HepG2 (cell line): ENCODE data around the gene TCF23. TPM values are rescaled to one million over a fixed set of nuclear protein-coding genes. Genes with fewer than 3 reads are reported as not detected.

Experiments
- ATAC-seq: fragments of 200-7000 bp; cut with Tn5 transposase; 3 replicates; pipeline ENCODE4 v1.9.1; 2020; ENCODE audit warnings: mild to moderate bottlenecking, moderate library complexity
- BruUV-seq: library from RNA; stranded (reverse); fragments of 400-500 nt; replicated peaks from 2 replicates; lab custom pipeline; 2021; lab: Mats Ljungman, UMichigan
- CTCF ChIA-PET: fragments of 300-600 bp; formaldehyde crosslinking; extraction: SDS; loops from one replicate; lab custom pipeline; 2021; ENCODE audit warnings: low total read pairs, inconsistent platforms, low intra/inter-chr PET ratio; lab: Yijun Ruan, JAX
- POLR2A ChIA-PET: fragments of 350-600 bp; sonication (Branson Sonifier 250); formaldehyde crosslinking; loops from one replicate; lab custom pipeline; 2020; ENCODE audit warnings: antibody characterized with exemption, inconsistent platforms; lab: Yijun Ruan, JAX
- DNase-seq: peaks from one replicate; pipeline ENCODE4 v3.0.0-alpha.2; 2015; ENCODE audit warnings: low spot score
- FAIRE-seq: peaks from 3 replicates; lab custom pipeline; 2011; peaks lifted over from hg19 to GRCh38; lab: Jason Lieb, UNC
- H2AFZ ChIP-seq: one replicate; pipeline ENCODE4 v1.6.1; 2011; ENCODE audit warnings: low read length, inconsistent platforms
- H3K27ac ChIP-seq: fragments of 300-600 bp; 3 replicates; pipeline ENCODE4 v1.8.0; 2011; ENCODE audit warnings: mixed run types, mild to moderate bottlenecking, mixed read lengths, low read length, inconsistent platforms; ENCODE audit not compliant: insufficient read depth; ENCODE audit errors: extremely low read length
- H3K27me3 ChIP-seq, 2 experiments: fragments of 200-600 bp in 1 of 2; 2 replicates in 1 of 2; 3 replicates in 1 of 2; pipeline versions ENCODE4 v1.6.0 to v1.8.0; 2011; ENCODE audit warnings: low read length in 2 of 2, mild to moderate bottlenecking in 2 of 2, moderate library complexity in 2 of 2, inconsistent platforms in 1 of 2; ENCODE audit not compliant: insufficient read depth in 2 of 2, control insufficient read depth in 1 of 2
- H3K36me3 ChIP-seq, 2 experiments: fragments of 200-600 bp in 1 of 2; replicated peaks in 1 of 2; 2 replicates in 1 of 2; 3 replicates in 1 of 2; pipeline versions ENCODE4 v1.5.1 to v1.8.0; 2011; ENCODE audit warnings: low read length in 2 of 2, inconsistent platforms in 1 of 2; ENCODE audit not compliant: insufficient read depth in 2 of 2, control insufficient read depth in 1 of 2
- H3K4me1 ChIP-seq: 2 replicates; pipeline ENCODE4 v1.5.1; 2012; ENCODE audit warnings: low read length, inconsistent platforms; ENCODE audit not compliant: insufficient read depth
- H3K4me2 ChIP-seq: 2 replicates; pipeline ENCODE4 v1.6.0; 2011; ENCODE audit warnings: low read depth, low read length, inconsistent platforms
- H3K4me3 ChIP-seq, 3 experiments: fragments of 200-600 bp in 1 of 3; sonication (generic), shearing (Covaris generic) in 1 of 3; replicated peaks in 1 of 3; 2 replicates each; pipeline ENCODE4 v1.5.1; 2011 to 2016; ENCODE audit warnings: low read length in 3 of 3, inconsistent platforms in 2 of 3, low read depth in 2 of 3, mild to moderate bottlenecking in 2 of 3, control low read depth in 1 of 3, mixed read lengths in 1 of 3; ENCODE audit not compliant: insufficient read depth in 1 of 3
- H3K79me2 ChIP-seq: one replicate; pipeline ENCODE4 v1.6.1; 2011; ENCODE audit warnings: low read length, inconsistent platforms; ENCODE audit not compliant: insufficient read depth
- H3K9ac ChIP-seq: 2 replicates; pipeline ENCODE4 v1.6.0; 2011; ENCODE audit warnings: mild to moderate bottlenecking, low read depth, low read length, inconsistent platforms; ENCODE audit not compliant: insufficient read depth
- H3K9me3 ChIP-seq: 2 replicates; pipeline ENCODE4 v1.5.1; 2012; ENCODE audit warnings: mild to moderate bottlenecking, low read length
- H4K20me1 ChIP-seq: 2 replicates; pipeline ENCODE4 v1.6.0; 2011; ENCODE audit warnings: inconsistent platforms, mild to moderate bottlenecking, low read length, moderate library complexity; ENCODE audit not compliant: insufficient read depth
- ARID3A ChIP-seq: IDR thresholded peaks from 2 replicates; pipeline ENCODE4 v1.6.1; 2012; ENCODE audit warnings: low read depth, low read length, improper control_type of control experiment
- ARNTL ChIP-seq: sonication (generic); formaldehyde crosslinking; IDR thresholded peaks from 2 replicates; pipeline ENCODE4 v1.4.0; 2020; ENCODE audit warnings: mild to moderate bottlenecking, missing genetic modification reagents
- CHD4 ChIP-seq: fragments of 200-600 bp; sonication (generic); IDR thresholded peaks from 2 replicates; pipeline ENCODE4 v1.7.0; 2017; ENCODE audit warnings: mild to moderate bottlenecking, low read length, borderline replicate concordance
- DNMT3B ChIP-seq: conservative IDR thresholded peaks from 2 replicates; pipeline ENCODE4 v1.6.1; 2016; ENCODE audit warnings: missing biosample characterization, control low read depth
- HMG20B ChIP-seq: conservative IDR thresholded peaks from 2 replicates; pipeline ENCODE4 v1.6.1; 2016; ENCODE audit warnings: missing genetic modification reagents, missing compliant biosample characterization
- HOMEZ ChIP-seq: IDR thresholded peaks from 2 replicates; pipeline ENCODE4 v1.6.1; 2016; ENCODE audit warnings: low read depth
- LCORL ChIP-seq, 2 experiments: fragments of 450-650 bp in 1 of 2; sonication (generic) in 1 of 2; formaldehyde crosslinking in 1 of 2; IDR thresholded peaks; 2 replicates each; pipeline versions ENCODE4 v1.5.0 to v1.6.1; 2017 to 2020; ENCODE audit warnings: antibody characterized with exemption in 1 of 2, missing genetic modification reagents in 1 of 2
- MZF1 ChIP-seq: sonication (generic); formaldehyde crosslinking; IDR thresholded peaks from 2 replicates; pipeline ENCODE4 v1.8.1; 2023; ENCODE audit warnings: mild to moderate bottlenecking, missing genetic modification reagents, borderline replicate concordance
- NFAT5 ChIP-seq: sonication (generic); formaldehyde crosslinking; IDR thresholded peaks from 2 replicates; pipeline ENCODE4 v1.4.0; 2020; ENCODE audit warnings: missing genetic modification reagents
- POLR2AphosphoS2 ChIP-seq: IDR thresholded peaks from 2 replicates; pipeline ENCODE4 v1.6.1; 2011; ENCODE audit warnings: low read depth, low read length, improper control_type of control experiment
- RCOR2 ChIP-seq: IDR thresholded peaks from 2 replicates; pipeline ENCODE4 v1.6.1; 2016; ENCODE audit warnings: missing biosample characterization, missing genetic modification reagents
- SNAPC2 ChIP-seq: sonication (generic); formaldehyde crosslinking; IDR thresholded peaks from 2 replicates; pipeline ENCODE4 v1.8.1; 2022; ENCODE audit warnings: mild to moderate bottlenecking, missing genetic modification reagents
- ZFP36L2 ChIP-seq: sonication (generic); formaldehyde crosslinking; IDR thresholded peaks from 2 replicates; pipeline ENCODE4 v1.4.0; 2020; ENCODE audit warnings: missing genetic modification reagents
- ZNF296 ChIP-seq: sonication (generic); formaldehyde crosslinking; conservative IDR thresholded peaks from 2 replicates; pipeline ENCODE4 v1.5.0; 2020; ENCODE audit warnings: mild to moderate bottlenecking, missing genetic modification reagents
- ZNF713 ChIP-seq: sonication (generic); formaldehyde crosslinking; IDR thresholded peaks from 2 replicates; pipeline ENCODE4 v1.4.0; 2020; ENCODE audit warnings: mild to moderate bottlenecking, missing genetic modification reagents
- ZNF724P ChIP-seq: sonication (generic); formaldehyde crosslinking; IDR thresholded peaks from 2 replicates; pipeline ENCODE4 v1.8.0; 2022; ENCODE audit warnings: missing genetic modification reagents, borderline replicate concordance
- WGBS: methylation state at CpG from one replicate; pipeline ENCODE4 v1.1.6; 2017; ENCODE audit warnings: low lambda C conversion rate; 5-methylcytosine and 5-hydroxymethylcytosine counted together
- in situ Hi-C: cut with HindIII; loops from 2 replicates; pipeline ENCODE4 v1.10.0; 2017; ENCODE audit warnings: low pct_unique_long_range_greater_than_20kb; ENCODE audit not compliant: extremely low pct_ligation_motif_present
- intact Hi-C: fragments of 100-400 bp; cut with micrococcal nuclease; formaldehyde crosslinking; loops from one replicate; pipeline ENCODE4 v1.10.0; 2022; ENCODE audit not compliant: unreplicated experiment
- polyA plus RNA-seq, 8 experiments: library from polyadenylated mRNA; depleted of rRNA in 3 of 8; stranded (reverse) in 7 of 8; unstranded in 1 of 8; fragments of >200 nt; fragmentation: Illumina TruSeq in 4 of 8; extraction: Trizol in 4 of 8; gene quantifications; 2 replicates each; pipeline versions ENCODE4 v1.2.1 to v1.2.3, GENCODE V29; 2011 to 2016; ENCODE audit warnings: low read depth in 4 of 8, missing spikeins in 1 of 8, mixed read lengths in 1 of 8; ENCODE audit not compliant: insufficient read depth in 1 of 8
- total RNA-seq, 5 experiments: library from RNA; depleted of rRNA; stranded (reverse); fragments of >200 nt; fragmentation: Illumina TruSeq; extraction: Trizol; gene quantifications; 2 replicates each; pipeline ENCODE4 v1.2.3, GENCODE V29; 2016; ENCODE audit warnings: low read depth in 1 of 5

Gene TCF23
- total and polyA plus RNA-seq, 2 of the 13 experiments (the other 11 are each of a cell fraction or from before 2014, with no cell fraction given) = 0.02 to 1.4 TPM

GRCh38 chr2:27171351-27171848, 22.6 kb downstream of the TCF23 start:
- H3K36me3 ChIP-seq = no peaks in the 10 kb centered on the region; a peak in 1 of 5 replicates
- no peaks in the 10 kb centered on the region for H3K9me3 ChIP-seq
- H3K4me1 ChIP-seq = peaks cover 83% of the 10 kb centered on the region
- ATAC-seq (peak; percentile 79), FAIRE-seq (peak; percentile 58), DNase-seq (peak; percentile 93)
- POLR2A ChIA-PET = interaction anchor here (0.6 to 1.8 kb wide), 3 partner anchors 12 to 78 kb away, joined by 3 to 6 read pairs (median 4); no protein-coding TSS in a partner anchor
- in situ Hi-C loops (no loop called here), intact Hi-C loops (loop anchor here (2.0 kb wide), 1 partner anchor 19 kb away; no protein-coding TSS in a partner anchor)
- H3K9ac ChIP-seq = peak overlapping the region; percentile 48; the same call in 1 of the 2 replicates
- CTCF ChIA-PET = no interaction called here
- H3K4me3 ChIP-seq = no peak overlapping the region
- no peaks in the 10 kb centered on the region for H3K27me3 ChIP-seq
- WGBS = 39% methylated on average over 8 of the region's 8 CpGs
- H2AFZ ChIP-seq = no peak overlapping the region
- H3K79me2 ChIP-seq = no peaks in the 10 kb centered on the region
- BruUV-seq = no TSS peak
- H3K27ac ChIP-seq = peak overlapping the region; percentile 71
- H4K20me1 ChIP-seq = no peaks in the 10 kb centered on the region
- H3K4me2 ChIP-seq = no peak overlapping the region
- TF ChIP-seq ZNF296 (CRISPR knock-in tag) (no peak), MZF1 (CRISPR knock-in tag) (no peak), RCOR2 (peak; percentile 97), LCORL (IDR thresholded peaks at IDR 0.05) (no peak), LCORL (CRISPR knock-in tag; IDR thresholded peaks at IDR 0.05) (peak; percentile 92), HOMEZ (CRISPR knock-in tag) (peak; percentile 95), ZNF724P (CRISPR knock-in tag) (no peak), POLR2AphosphoS2 (no peak), SNAPC2 (CRISPR knock-in tag) (0 out of 2 replicates have a peak, but pooled peaks have one; percentile 50), DNMT3B (CRISPR knock-in tag) (peak; percentile 88; the same call in 1 of the 2 replicates), ZNF713 (CRISPR knock-in tag) (no peak), HMG20B (peak; percentile 70; the same call in 1 of the 2 replicates), NFAT5 (CRISPR knock-in tag) (no peak), ZFP36L2 (CRISPR knock-in tag) (no peak), CHD4 (peak; percentile 96), ARID3A (peak; percentile 95), ARNTL (CRISPR knock-in tag) (peak; percentile 95)
